Measurements from ENCODE around the gene TRIM28.
"Not testable (repeated sequence)": the region's sequence is repeated elsewhere in the genome, so short reads cannot be mapped to it uniquely, and the experiment has no call there.

The TRIM28 gene

DNA sequence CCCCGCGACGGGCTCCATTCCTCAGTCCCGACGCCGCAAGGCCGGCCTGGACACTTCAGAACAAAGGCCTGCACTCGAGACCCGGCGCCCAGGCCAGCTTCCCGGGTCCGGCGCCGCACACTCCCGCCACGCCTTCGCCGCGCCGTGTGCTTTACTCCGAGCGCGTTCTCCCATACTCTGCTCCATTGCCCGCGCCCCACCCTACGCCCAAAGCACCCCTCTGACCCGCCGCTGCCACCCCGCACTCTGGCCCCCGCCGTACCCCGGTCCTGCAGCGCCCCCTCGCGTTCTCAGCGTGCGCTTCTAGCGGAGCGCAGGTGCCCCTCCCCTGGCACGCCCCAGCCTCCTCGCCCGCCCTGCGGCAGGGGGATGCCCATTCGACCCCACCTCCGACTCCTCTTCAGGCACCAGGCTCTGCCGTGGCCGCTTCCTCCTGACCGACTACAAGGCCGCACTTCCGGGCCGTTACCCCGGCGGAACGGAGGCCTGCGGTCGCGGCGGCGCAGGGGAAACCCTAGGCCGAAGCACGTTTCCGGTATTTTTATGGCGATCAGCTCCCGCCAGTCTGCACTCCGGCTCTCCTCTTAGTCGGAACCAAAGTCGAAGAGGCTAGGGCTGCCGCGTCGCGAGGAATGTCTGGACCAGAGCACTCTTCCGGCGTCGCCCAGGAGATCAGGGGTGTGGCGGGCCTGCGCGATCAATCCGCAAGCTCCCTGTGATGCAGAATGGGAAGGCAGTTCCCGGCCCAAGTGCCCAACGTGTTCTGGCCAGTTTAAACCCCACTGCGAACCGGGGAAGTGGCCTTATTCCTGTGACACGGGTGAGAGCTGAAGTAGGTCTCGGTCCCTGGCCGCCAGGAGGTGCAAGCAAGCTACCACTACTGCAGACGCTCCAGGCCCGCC lies 24.3 kb upstream of the TRIM28 start, which contains the start of gene ZBTB45:
Gene ZBTB45, minus strand, starts transcription at position 456 of the 902 bp plus-strand sequence. CDS start 2,137 bp downstream, outside the sequence.
- peak; percentile 92 to 93 for DNase-seq

DNA sequence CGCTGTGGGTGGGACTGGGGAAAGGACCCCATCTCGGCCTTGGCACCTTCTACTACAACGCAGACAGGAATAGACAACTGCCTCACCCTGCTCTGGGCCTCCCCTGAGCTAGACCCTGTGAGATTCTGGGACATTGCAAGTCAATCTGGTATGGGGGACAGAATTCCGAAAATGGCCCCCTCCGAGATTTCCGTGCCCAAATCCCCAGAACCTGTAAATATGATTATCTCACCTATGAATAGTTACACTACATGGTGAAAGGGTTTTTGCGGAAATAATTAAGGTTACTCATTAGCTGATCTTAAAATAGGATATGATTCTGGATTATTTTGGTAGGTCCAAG lies 23.6 kb upstream of the TRIM28 start:
- no peak for DNase-seq

DNA sequence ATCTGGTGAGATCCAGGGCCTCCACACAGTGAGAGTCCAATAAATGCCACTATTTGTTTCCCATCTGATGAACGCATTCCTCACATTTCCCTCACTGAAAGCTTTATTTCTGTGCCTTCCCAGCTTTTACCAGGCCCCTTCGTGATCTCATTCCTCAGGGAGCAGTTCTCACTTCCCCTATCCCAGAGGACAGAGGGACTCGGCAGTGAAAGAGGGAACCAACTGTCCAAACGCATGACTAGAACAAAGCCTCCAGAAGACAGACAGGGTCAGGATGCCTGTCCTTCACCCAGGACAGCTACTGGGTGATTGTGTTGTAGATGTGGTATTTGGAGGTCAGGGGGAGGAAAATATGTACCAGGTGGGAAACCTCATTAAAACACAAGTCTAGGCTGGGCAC lies 22.2 kb upstream of the TRIM28 start:
- no peak for DNase-seq

- DNase-seq: no peak
These were observed 21.2 kb upstream of the TRIM28 start for GRCh38 chr19:58522709-58523108.

- DNase-seq: no peak
These were observed 14.5 kb upstream of the TRIM28 start for GRCh38 chr19:58529405-58529804.

- no peak for DNase-seq
These were observed 12.6 kb upstream of the TRIM28 start for GRCh38 chr19:58531034-58531840.

DNA sequence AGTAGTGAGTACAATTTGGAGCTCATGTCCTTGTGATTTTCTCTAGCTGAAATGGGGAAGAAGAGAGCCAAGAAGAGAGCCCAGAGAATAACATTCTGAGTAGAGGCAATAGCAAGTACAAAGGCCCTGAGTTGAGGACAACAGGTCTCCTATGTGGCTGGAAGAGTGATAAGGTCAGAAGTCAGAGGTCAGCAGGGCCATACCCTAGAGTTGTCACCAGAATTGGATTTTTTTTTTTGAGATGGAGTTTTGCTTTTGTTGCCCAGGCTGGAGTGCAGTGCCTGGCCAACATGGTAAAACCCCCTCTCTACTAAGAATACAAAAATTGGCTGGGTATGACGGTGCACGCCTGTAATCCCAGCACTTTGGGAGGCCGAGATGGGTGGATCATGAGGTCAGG lies 8.0 kb upstream of the TRIM28 start:
- no peak for DNase-seq

DNA sequence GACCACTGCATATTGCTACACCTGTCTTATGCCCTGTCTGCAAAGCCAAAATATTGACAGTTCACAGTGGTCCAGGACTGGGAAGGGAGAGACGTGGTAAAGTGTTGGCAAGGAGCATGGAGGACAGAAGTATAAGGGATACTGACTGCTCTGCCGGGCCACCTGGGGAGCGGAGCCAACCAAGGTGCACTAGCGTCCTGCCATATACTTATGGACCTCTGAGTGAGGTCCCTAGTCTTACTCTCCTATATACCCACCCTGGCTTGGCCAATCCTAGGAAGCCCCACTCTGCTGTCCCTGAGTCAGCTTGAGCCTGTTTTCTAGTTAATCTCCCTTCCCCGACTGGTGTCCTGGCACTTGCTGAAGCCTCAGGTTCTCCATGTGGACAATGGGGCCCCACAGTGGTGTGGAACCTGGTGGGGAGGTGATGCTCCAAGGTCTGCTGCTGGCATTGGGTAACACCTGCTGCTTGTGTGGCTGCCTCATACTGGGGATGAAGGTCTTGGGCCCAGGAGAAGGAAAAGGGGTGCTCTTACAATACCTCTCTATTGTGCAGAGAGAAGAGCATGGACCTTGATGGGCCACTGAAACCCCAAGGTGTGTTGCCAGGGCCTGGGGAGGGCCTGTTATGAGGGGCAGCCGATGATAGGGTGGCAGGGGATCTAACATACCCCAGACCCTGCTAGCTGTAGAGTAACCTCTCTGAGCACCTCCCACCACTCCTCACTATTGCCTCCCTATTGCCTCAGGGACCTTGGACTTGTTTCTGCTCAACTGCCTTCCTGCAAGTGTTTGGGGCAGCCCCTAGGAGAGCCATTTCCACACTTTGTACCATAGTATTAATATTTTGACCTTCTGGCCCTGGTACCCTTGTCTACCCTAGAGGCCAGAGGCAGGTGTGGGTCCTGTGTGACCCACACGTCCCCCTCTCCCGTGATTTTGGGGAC lies 6.7 kb upstream of the TRIM28 start:
- DNase-seq: no peak

- peak; percentile 22 to 51 for DNase-seq
These were observed 5.4 kb upstream of the TRIM28 start for GRCh38 chr19:58538257-58539168.

- not testable (repeated sequence) for DNase-seq
These were observed 4.7 kb upstream of the TRIM28 start for GRCh38 chr19:58539169-58539559.

GRCh38 chr19:58542641-58543372 lies 1.1 kb upstream of the TRIM28 start:
- DNase-seq: not testable (repeated sequence)

DNA sequence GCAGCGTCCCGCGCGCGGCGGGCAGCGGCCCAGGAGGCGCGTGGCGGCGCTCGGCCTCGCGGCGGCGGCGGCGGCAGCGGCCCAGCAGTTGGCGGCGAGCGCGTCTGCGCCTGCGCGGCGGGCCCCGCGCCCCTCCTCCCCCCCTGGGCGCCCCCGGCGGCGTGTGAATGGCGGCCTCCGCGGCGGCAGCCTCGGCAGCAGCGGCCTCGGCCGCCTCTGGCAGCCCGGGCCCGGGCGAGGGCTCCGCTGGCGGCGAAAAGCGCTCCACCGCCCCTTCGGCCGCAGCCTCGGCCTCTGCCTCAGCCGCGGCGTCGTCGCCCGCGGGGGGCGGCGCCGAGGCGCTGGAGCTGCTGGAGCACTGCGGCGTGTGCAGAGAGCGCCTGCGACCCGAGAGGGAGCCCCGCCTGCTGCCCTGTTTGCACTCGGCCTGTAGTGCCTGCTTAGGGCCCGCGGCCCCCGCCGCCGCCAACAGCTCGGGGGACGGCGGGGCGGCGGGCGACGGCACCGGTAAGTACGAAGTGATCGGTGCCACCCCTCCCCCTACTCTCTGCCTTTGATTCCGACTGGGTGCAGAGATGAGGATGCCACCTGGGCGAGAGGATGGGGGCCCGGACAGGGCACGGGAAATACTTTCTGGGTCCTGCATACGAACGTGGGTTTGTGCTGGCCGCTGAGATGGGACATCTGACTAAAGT lies 874 bp downstream of the TRIM28 start:
- DNase-seq: peak; percentile 79 to 87

DNA sequence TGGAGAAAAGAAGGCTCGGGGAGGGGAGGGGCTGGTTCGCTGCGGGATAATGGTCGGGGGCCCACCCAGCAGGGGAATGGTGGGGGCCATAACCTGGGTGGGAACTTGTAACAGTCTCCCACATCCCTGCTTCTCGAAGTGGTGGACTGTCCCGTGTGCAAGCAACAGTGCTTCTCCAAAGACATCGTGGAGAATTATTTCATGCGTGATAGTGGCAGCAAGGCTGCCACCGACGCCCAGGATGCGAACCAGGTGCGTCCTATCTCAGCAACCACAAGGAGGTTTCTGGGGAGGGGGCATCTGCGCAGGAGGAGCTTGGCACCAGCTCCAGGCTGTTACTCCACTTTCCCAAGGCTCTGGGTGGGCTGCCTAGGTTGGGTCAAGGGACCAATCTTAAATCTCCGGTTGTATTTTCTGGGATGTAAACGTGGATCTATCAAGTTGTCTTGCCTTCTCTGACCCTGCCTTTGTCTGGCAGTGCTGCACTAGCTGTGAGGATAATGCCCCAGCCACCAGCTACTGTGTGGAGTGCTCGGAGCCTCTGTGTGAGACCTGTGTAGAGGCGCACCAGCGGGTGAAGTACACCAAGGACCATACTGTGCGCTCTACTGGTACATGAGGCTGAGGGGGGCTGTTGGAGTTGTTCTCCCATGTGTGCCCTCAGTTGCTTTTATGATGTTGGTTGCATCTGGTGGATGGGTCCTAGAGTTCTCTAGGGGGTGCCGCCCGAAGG lies 1.6 kb downstream of the TRIM28 start:
- no peak for DNase-seq

DNA sequence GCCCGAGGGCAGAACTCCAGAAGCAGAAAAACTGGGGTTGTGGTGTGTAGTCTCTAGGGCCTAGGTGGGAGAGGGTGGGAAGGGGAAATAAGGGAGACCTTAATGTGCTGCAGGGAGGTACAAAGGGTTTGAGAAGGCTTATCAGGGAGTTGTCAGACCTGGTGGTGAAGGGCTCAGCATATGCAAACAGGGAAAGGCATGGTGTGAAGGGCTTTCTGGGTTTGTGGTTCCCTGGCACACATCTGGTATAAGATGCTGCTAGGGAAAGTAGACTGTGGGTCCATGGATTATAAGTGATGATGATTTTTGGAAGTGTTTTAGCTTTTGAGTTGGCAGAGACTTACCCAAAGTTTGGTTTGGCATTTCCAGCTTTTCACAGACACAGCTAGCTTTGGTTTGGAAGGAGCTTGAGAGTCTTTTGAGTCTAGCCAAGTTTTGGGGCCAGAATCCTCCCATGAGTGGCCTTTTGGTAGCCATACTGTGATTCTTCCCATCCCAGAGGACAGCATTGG lies 2.2 kb downstream of the TRIM28 start:
- DNase-seq: no peak

GRCh38 chr19:58547323-58548312 lies 3.8 kb downstream of the TRIM28 start:
- no peak for DNase-seq

- DNase-seq: no peak
These were observed 5.2 kb downstream of the TRIM28 start for GRCh38 chr19:58548859-58549663.

All from CD4-positive, alpha-beta T cell treated with Interferon alpha-2 for 1 hour (primary cell).